Mesodermal cell (in vitro differentiated cells): ENCODE results near the gene TPP1.

Source experiments
- H3K27ac ChIP-seq: 2 replicates; pipeline ENCODE4 v1.7.0; 2013; ENCODE audit warnings: mild to moderate bottlenecking, low read depth, low read length, moderate library complexity; ENCODE audit not compliant: severe bottlenecking
- H3K36me3 ChIP-seq: 2 replicates; pipeline ENCODE4 v1.7.1; 2013; ENCODE audit warnings: mild to moderate bottlenecking, low read length, moderate library complexity; ENCODE audit not compliant: control insufficient read depth, insufficient read depth
- H3K4me1 ChIP-seq: one replicate; pipeline ENCODE4 v1.7.1; 2013; ENCODE audit warnings: mild to moderate bottlenecking, low read length; ENCODE audit not compliant: insufficient read depth, control insufficient read depth, poor library complexity, severe bottlenecking
- H3K4me3 ChIP-seq: 2 replicates; pipeline ENCODE4 v1.7.0; 2013; ENCODE audit warnings: low read length, control low read depth, mild to moderate bottlenecking; ENCODE audit not compliant: insufficient read depth, poor library complexity, severe bottlenecking; ENCODE audit errors: extremely low read depth
- H3K9me3 ChIP-seq: 2 replicates; pipeline ENCODE4 v1.7.1; 2013; ENCODE audit warnings: mild to moderate bottlenecking, low read length, moderate library complexity; ENCODE audit not compliant: control insufficient read depth
- WGBS, 2 experiments: methylation state at CpG; one replicate each; pipeline ENCODE4 v1.1.5; 2013; ENCODE audit warnings: missing lambda C conversion rate in 2 of 2; ENCODE audit not compliant: insufficient coverage in 2 of 2; 5-methylcytosine and 5-hydroxymethylcytosine counted together

Gene TPP1

GRCh38 chr11:6646918-6647679 lies 27.9 kb upstream of the TPP1 start:
- H3K27ac ChIP-seq, result peak overlapping the region; percentile 20
- H3K4me3 ChIP-seq, result no peak overlapping the region
- WGBS, 2 experiments, result 71 to 72% methylated on average over 7 to 8 of the region's 9 CpGs
- H3K4me1 ChIP-seq, result peaks cover 29% of the 10 kb centered on the region
- peaks cover 34% of the 10 kb centered on the region for H3K36me3 ChIP-seq
- no peaks in the 10 kb centered on the region for H3K9me3 ChIP-seq

DNA sequence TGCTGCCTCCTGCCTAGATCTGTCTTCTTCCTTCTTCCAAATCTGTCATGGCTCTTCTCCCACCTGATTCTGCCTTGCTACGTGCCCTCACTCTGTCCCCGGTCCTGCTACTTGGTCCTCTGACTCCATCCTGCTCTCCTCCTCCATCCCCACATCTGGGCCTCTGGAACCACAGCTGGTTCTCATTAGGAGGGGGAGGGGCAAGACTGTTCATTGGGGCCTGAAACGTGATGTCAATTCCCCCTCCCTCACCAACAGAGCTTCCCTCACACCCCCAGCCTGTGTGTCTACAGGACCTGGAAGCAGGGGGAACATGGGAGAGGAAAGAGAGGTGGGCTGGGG lies 27.3 kb upstream of the TPP1 start:
- WGBS, 2 experiments, result no CpG with 5 or more reads among the region's 3 CpGs
- no peak overlapping the region for H3K4me3 ChIP-seq
- no peaks in the 10 kb centered on the region for H3K9me3 ChIP-seq
- H3K27ac ChIP-seq, result peak overlapping the region; percentile 20
- H3K4me1 ChIP-seq, result peaks cover 24% of the 10 kb centered on the region
- peaks cover 39% of the 10 kb centered on the region for H3K36me3 ChIP-seq

DNA sequence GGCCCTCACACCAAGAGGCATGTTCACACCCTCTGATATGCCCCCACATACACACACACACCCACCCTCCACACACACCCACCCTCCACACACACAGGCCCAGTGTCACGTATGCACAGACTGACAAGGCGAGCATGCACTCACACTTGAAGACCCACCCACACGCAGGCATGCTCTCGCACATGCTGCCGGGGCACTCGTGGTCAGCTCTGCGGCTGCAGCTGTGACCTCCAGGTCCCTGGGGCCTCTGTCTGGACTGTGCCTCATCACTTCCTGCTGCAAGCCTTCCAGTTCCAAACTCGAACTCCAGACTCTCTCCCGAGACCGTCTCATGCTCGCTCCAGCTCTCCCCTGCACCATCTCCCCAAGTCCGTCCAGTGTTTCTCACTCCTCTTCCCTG lies 26.8 kb upstream of the TPP1 start:
- no peak overlapping the region for H3K4me3 ChIP-seq
- peaks cover 21% of the 10 kb centered on the region for H3K4me1 ChIP-seq
- no peaks in the 10 kb centered on the region for H3K9me3 ChIP-seq
- no peak overlapping the region for H3K27ac ChIP-seq
- 95 to 98% methylated on average over 12 of the region's 12 CpGs for WGBS, 2 experiments
- H3K36me3 ChIP-seq, result peaks cover 42% of the 10 kb centered on the region

GRCh38 chr11:6642957-6643356 lies 23.7 kb upstream of the TPP1 start:
- Histone ChIP-seq H3K36me3 (peaks cover 57% of the 10 kb centered on the region), H3K27ac (no peak overlapping the region), H3K4me1 (peaks cover 22% of the 10 kb centered on the region), H3K9me3 (no peaks in the 10 kb centered on the region), H3K4me3 (no peak overlapping the region)
- WGBS, 2 experiments, result 87 to 93% methylated on average over 6 to 7 of the region's 7 CpGs

DNA sequence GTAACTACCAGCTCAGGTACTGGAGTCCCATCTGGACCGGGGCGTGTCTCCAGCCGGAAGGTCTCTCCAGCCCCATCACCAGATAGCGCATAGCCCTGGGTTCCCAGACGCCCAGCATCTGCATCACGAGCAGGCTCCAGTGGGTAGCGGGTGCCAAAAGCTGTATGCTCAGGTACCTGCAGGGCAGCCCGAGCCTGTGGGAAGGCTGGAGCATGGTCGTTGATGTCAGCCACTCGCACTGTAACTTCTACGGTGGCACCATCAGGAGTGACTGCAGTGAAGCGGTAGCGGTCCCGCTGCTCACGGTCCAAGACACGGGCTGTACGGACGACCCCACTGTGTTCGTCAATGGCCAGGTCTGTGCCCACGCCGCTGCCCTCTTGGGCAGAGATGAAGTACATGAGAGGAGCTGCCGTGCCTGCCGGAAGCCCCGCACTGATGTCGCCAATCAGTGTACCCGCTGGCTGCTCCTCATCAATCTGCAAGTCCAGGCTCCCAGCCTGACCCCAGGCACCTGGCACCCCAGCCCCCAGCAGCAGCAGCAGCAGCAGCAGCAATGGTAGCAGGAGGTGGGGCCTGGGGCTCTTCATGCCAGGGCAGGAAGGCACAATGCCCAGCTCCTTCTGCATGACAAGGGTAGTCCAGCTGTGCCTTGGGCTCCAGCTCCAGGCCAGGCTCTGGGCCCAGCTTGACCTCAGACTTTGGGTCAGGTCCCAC lies 21.9 kb upstream of the TPP1 start:
- 95 to 98% methylated on average over 26 of the region's 26 CpGs for WGBS, 2 experiments
- Histone ChIP-seq H3K4me3 (no peak overlapping the region), H3K9me3 (no peaks in the 10 kb centered on the region), H3K4me1 (peaks cover 21% of the 10 kb centered on the region), H3K36me3 (peaks cover 67% of the 10 kb centered on the region), H3K27ac (no peak overlapping the region)

- Histone ChIP-seq H3K27ac (no peak overlapping the region), H3K4me3 (no peak overlapping the region), H3K9me3 (no peaks in the 10 kb centered on the region), H3K4me1 (peaks cover 30% of the 10 kb centered on the region), H3K36me3 (peaks cover 64% of the 10 kb centered on the region)
- 95% methylated on average over 35 of the region's 36 CpGs for WGBS, 2 experiments
These were observed 21.1 kb upstream of the TPP1 start for GRCh38 chr11:6640036-6640984.

DNA sequence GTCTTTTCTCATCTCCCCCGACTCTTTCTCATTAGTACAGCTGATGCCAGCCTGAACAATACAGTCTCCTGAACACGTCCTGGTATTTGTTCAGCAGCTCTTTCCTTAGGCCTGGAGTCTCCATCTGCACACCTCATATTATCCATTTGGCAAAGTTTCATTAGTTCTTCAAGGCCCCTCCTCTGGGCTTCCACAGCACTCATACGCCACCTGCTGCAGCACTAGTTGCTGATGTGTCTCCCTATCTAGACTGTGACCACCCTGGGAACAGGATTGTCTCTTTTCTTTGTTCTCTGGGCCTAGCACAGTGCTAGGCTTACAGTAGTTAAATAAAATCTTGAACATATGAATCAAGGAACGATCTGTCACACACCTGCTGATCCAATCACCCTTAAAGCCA lies 19.2 kb upstream of the TPP1 start:
- Histone ChIP-seq H3K36me3 (peaks cover 60% of the 10 kb centered on the region), H3K4me1 (peaks cover 34% of the 10 kb centered on the region), H3K9me3 (no peaks in the 10 kb centered on the region), H3K27ac (peak overlapping the region; percentile 11), H3K4me3 (no peak overlapping the region)
- 81 to 86% methylated on average over 4 of the region's 4 CpGs for WGBS, 2 experiments

GRCh38 chr11:6637871-6638270 lies 18.6 kb upstream of the TPP1 start:
- peaks cover 29% of the 10 kb centered on the region for H3K4me1 ChIP-seq
- 84 to 86% methylated on average over 2 of the region's 3 CpGs for WGBS, 2 experiments
- H3K27ac ChIP-seq, result peak overlapping the region; percentile 11
- H3K4me3 ChIP-seq, result no peak overlapping the region
- peaks cover 65% of the 10 kb centered on the region for H3K36me3 ChIP-seq
- no peaks in the 10 kb centered on the region for H3K9me3 ChIP-seq

DNA sequence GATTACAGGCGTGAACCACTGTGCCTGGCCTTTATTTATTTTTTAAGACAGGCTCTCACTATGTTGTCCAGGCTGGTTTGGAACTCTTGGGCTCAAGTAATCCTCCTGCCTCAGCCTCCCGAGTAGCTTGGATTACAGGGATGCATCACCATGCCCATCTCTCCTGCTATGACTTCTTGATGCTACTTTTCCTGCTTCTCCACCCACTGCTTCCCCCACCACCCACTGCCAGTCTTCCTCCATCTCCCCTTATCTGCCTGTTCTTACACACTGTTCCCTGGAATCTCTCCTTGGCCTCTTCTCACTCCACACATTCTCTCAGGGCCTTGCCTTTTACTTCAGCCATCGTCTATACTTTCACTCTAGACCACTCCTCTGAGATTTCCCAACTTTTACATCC lies 17.3 kb upstream of the TPP1 start:
- H3K9me3 ChIP-seq, result no peaks in the 10 kb centered on the region
- WGBS, 2 experiments, result 91 to 96% methylated on average over 3 of the region's 3 CpGs
- no peak overlapping the region for H3K4me3 ChIP-seq
- H3K27ac ChIP-seq, result peak overlapping the region; percentile 13
- peaks cover 27% of the 10 kb centered on the region for H3K4me1 ChIP-seq
- peaks cover 73% of the 10 kb centered on the region for H3K36me3 ChIP-seq

DNA sequence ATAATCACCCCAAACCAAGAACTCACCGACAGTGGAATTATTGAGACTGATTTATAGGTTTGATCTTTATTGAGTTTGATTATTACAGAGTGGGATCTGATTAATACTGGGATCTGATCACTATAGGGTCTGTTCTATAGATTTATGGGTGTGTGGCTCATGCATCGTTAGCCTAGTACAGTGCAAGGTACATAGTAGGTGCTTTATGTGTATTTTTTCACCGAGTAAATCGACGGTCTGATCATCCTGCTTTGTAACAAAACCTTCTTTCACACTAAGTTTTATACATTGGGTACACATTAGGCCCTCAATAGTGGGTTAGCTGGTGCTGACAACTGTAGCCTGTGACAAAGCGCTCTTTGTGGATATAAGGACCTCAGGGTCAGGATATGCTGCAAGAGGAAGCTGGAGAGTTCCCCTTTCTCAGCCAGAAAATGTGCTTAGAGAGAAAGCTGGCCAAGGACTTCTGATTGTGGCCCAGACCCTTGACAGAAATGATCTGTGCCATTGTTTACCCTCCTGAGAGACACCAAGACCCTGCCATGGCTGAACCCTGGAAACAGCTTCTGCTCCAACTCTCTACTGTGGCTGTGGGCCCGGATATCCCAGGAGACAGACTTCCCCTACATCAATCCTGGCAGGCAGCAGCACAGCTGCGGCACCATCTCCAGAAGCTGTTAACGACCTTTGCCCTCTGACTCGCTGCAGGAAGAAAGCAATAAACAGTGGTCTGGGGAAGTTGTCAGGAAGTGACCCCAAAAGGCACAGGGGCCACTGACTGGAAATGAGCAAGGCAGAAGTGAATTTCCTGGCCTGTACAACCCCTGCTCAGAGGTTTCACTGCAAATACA lies 16.1 kb upstream of the TPP1 start:
- Histone ChIP-seq H3K27ac (peak overlapping the region; percentile 85), H3K36me3 (peaks cover 72% of the 10 kb centered on the region), H3K9me3 (no peaks in the 10 kb centered on the region), H3K4me1 (peaks cover 27% of the 10 kb centered on the region), H3K4me3 (no peak overlapping the region)
- 49 to 65% methylated on average over 4 of the region's 10 CpGs for WGBS, 2 experiments
